ENCODE data around the gene SEPTIN1. TPM values are rescaled to one million over a fixed set of nuclear protein-coding genes. Genes with fewer than 3 reads are reported as not detected.
"Not testable (repeated sequence)": the region's sequence is repeated elsewhere in the genome, so short reads cannot be mapped to it uniquely, and the experiment has no call there.

Gene SEPTIN1
- total RNA-seq, 4 donors from 2014 or later, result 0.65 TPM; not detected in 3

DNA sequence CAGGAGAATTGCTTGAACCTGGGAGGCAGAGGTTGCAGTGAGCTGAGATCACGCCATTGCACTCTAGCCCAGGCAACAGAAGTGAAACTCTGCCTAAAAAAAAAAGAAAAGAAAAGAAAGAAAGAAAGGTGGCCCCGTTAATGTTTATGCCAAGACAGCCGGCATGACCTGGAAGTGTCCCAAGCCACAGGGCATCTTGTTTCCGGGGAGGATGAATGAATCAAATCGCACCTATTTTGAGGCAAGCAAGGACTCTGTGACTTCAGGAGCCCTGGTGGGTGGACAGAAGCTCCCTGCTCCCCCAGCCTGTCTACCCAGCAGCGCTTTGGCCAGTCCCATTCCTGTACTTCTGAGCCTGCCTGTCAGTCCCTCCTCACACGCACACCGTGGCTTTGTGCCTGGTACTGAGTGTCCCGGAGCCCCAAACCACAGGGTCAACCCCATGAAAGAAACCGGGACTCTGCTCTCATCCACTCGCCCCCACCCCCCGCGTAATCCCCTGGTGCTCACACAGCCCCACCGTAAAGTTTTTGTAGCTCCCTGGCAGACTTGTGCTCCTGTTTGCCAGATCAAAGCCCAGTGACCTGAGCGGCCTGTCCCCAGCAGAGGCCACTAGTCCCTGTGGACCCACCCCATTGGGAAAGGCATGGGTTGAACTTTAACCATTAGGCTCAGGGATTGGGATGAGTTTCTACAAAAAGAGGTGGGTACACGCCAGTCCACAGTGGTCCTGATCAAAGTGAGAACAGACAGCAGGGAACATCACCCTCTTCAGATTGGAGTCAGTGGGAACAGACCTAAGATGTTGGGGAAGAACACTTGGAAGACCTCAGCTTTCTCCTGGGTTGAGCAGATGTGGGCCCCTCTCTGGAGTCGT is 46.5 kb downstream of the SEPTIN1 start:
- peak overlapping the region; percentile 89 to 99 (median 96) for H3K27ac ChIP-seq
- no peak for TF ChIP-seq POLR2A (IDR thresholded peaks at IDR 0.05)
- TF ChIP-seq, protein P1, sequence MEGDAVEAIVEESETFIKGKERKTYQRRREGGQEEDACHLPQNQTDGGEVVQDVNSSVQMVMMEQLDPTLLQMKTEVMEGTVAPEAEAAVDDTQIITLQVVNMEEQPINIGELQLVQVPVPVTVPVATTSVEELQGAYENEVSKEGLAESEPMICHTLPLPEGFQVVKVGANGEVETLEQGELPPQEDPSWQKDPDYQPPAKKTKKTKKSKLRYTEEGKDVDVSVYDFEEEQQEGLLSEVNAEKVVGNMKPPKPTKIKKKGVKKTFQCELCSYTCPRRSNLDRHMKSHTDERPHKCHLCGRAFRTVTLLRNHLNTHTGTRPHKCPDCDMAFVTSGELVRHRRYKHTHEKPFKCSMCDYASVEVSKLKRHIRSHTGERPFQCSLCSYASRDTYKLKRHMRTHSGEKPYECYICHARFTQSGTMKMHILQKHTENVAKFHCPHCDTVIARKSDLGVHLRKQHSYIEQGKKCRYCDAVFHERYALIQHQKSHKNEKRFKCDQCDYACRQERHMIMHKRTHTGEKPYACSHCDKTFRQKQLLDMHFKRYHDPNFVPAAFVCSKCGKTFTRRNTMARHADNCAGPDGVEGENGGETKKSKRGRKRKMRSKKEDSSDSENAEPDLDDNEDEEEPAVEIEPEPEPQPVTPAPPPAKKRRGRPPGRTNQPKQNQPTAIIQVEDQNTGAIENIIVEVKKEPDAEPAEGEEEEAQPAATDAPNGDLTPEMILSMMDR (IDR thresholded peaks at IDR 0.05 in 4 of 5, conservative IDR thresholded peaks at IDR 0.05 in 1 of 5), result no peak
- DNase-seq, result peak; percentile 64 to 75
- H3K4me3 ChIP-seq, result peak overlapping the region; percentile 66 to 85 (median 77)
- H3K9me3 ChIP-seq, result no peaks in the 10 kb centered on the region
- in situ Hi-C loops (cut with MboI; ENCODE audit: low sequenced_read_pairs in 4 of 4), result no loop called here
- H3K4me1 ChIP-seq, result peaks cover 5 to 32% of the 10 kb centered on the region in 2 donors
- intact Hi-C loops (cut with DNase I; ENCODE audit: low total_unique reads), result loop anchor here (1.0 to 2.0 kb wide), 4 partner anchors 15 to 73 kb away; partner anchors contain the start of gene TBC1D10B
- peak; percentile 52 to 67 for ATAC-seq
- H3K27me3 ChIP-seq, result no peaks in the 10 kb centered on the region
- H3K36me3 ChIP-seq, result no peaks in the 10 kb centered on the region

DNA sequence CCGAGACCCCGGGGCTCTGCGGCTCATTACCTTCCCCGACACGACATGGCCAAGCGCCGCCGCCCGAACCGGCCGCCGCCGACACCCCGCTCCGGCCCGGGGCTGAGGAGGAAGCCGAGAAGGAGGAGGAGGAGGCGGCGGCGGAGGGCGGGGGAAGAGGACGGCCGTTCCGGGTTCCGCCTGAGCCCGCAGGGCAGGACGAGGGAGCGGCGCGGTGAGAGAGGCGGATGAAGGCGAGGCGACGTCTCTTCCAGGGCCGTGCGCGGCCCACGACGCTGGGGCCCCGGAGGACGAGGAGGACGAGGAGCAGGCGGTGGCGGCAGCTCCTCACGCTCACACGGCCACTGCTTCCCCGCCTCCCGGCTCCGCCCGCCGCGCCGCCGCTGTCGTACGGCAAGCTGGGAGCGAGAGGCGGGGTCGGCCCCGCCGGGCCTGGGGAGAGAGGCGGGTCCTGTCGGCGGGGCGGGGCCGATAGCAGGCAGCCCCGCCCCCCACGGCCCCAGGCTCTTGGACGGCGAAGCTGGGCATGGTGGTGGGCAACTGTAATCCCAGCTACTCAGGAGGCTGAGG is 47.2 kb downstream of the SEPTIN1 start:
- H3K9me3 ChIP-seq; H3K36me3 ChIP-seq; H3K27me3 ChIP-seq; in situ Hi-C loops (cut with MboI; ENCODE audit: low sequenced_read_pairs in 4 of 4): not testable (repeated sequence)
- H3K4me3 ChIP-seq, result peak overlapping the region; percentile 66 to 85 (median 77)
- peaks cover 12 to 37% of the 10 kb centered on the region in 2 donors for H3K4me1 ChIP-seq
- DNase-seq (peak; percentile 77 to 87), ATAC-seq (peak; percentile 53 to 84)
- peak overlapping the region; percentile 89 to 99 (median 96) for H3K27ac ChIP-seq
- TF ChIP-seq POLR2A (IDR thresholded peaks at IDR 0.05), result peak; percentile 90 to 96
- intact Hi-C loops (cut with DNase I; ENCODE audit: low total_unique reads), result loop anchor here (2.0 kb wide), 3 partner anchors 36 to 74 kb away; partner anchors contain the start of gene TBC1D10B

- peak overlapping the region; percentile 66 to 85 (median 77) for H3K4me3 ChIP-seq
- DNase-seq, result peak; percentile 58 to 77
- H3K9me3 ChIP-seq; H3K27me3 ChIP-seq; in situ Hi-C loops (cut with MboI; ENCODE audit: low sequenced_read_pairs in 4 of 4); H3K36me3 ChIP-seq: not testable (repeated sequence)
- H3K27ac ChIP-seq, result peak overlapping the region; percentile 89 to 99 (median 96)
- H3K4me1 ChIP-seq, result peaks cover 12 to 36% of the 10 kb centered on the region in 2 donors
- peak; percentile 54 to 79 for ATAC-seq
- intact Hi-C loops (cut with DNase I; ENCODE audit: low total_unique reads), result loop anchor here (2.0 kb wide), 3 partner anchors 36 to 74 kb away; partner anchors contain the start of gene TBC1D10B
Observed at GRCh38 chr16:30334473-30334989, 47.8 kb downstream of the SEPTIN1 start.

Other genes with a start within 250 kb of the SEPTIN1 start
- gene CORO1A, start 199.0 kb downstream of the SEPTIN1 start, total RNA-seq, result 1 to 10 TPM in 3 of 4 donors, under 1 TPM in 1; 0.44 to 8.9 (median 5.8) TPM
- 100 to 1,000 TPM in 3 of 4 donors, 10 to 100 TPM in 1; 96.7 to 228 (median 140) TPM for gene BOLA2B, start 188.9 kb downstream of the SEPTIN1 start, total RNA-seq
- 100 to 1,000 TPM in 1 of 4 donors, 10 to 100 TPM in 3; 23.6 to 103 (median 45.7) TPM for gene SLX1A, start 188.7 kb downstream of the SEPTIN1 start, total RNA-seq
- gene SULT1A3, start 183.3 kb downstream of the SEPTIN1 start, total RNA-seq, result 10 to 100 TPM in 1 of 4 donors, 1 to 10 TPM in 2, not detected in 1; 4.9 to 11.3 (median 9.2) TPM
- 10 to 100 TPM in 1 of 4 donors, 1 to 10 TPM in 1, under 1 TPM in 2; 0.62 to 10.4 (median 0.91) TPM for gene NPIPB13, start 134.1 kb downstream of the SEPTIN1 start, total RNA-seq
- gene CD2BP2, start 27.3 kb downstream of the SEPTIN1 start, total RNA-seq, result 10 to 100 TPM; 33.4 to 53.8 (median 40.9) TPM
- 10 to 100 TPM; 35.3 to 52.6 (median 43.6) TPM for gene TBC1D10B, start 12.1 kb downstream of the SEPTIN1 start, total RNA-seq
- gene MYL11, start 7.8 kb downstream of the SEPTIN1 start, total RNA-seq, result 1,000 to 10,000 TPM; 1,053 to 4,879 (median 1,942) TPM
- gene ZNF48, start 12.9 kb upstream of the SEPTIN1 start, total RNA-seq, result 10 to 100 TPM in 2 of 4 donors, 1 to 10 TPM in 2; 4.4 to 12.7 (median 8.7) TPM
- gene ZNF771, start 25.0 kb upstream of the SEPTIN1 start, total RNA-seq, result 10 to 100 TPM; 16.7 to 34.1 (median 24.7) TPM
- 10 to 100 TPM; 11.8 to 32.6 (median 17.8) TPM for gene DCTPP1, start 47.5 kb upstream of the SEPTIN1 start, total RNA-seq
- 10 to 100 TPM; 23.7 to 29.5 (median 27.4) TPM for gene SEPHS2, start 63.3 kb upstream of the SEPTIN1 start, total RNA-seq
- 1 to 10 TPM in 1 of 4 donors, under 1 TPM in 2, not detected in 1; 0.16 to 1.9 (median 0.86) TPM for gene ITGAL, start 90.2 kb upstream of the SEPTIN1 start, total RNA-seq
- 100 to 1,000 TPM in 1 of 4 donors, 10 to 100 TPM in 3; 39.8 to 118 (median 69.8) TPM for gene ZNF768, start 144.0 kb upstream of the SEPTIN1 start, total RNA-seq
- gene ZNF747, start 152.3 kb upstream of the SEPTIN1 start, total RNA-seq, result 10 to 100 TPM in 3 of 4 donors, 1 to 10 TPM in 1; 8.6 to 17.5 (median 13.1) TPM
- gene ZNF764, start 175.8 kb upstream of the SEPTIN1 start, total RNA-seq, result 1 to 10 TPM; 3.7 to 5.5 (median 4.9) TPM
- gene ZNF688, start 189.2 kb upstream of the SEPTIN1 start, total RNA-seq, result 10 to 100 TPM; 11.0 to 38.2 (median 18.5) TPM
- 1 to 10 TPM in 2 of 4 donors, under 1 TPM in 2; 0.70 to 3.2 (median 1.0) TPM for gene ZNF785, start 203.1 kb upstream of the SEPTIN1 start, total RNA-seq
- gene ZNF689, start 227.8 kb upstream of the SEPTIN1 start, total RNA-seq, result 1 to 10 TPM; 2.9 to 6.3 (median 6.1) TPM